IPS-NIHi11 (cell line): ENCODE measurements around the gene SLC6A1.

Experiments
- DNase-seq: peaks from one replicate; pipeline ENCODE4 v3.0.0; 2012; ENCODE audit warnings: mixed read lengths, low spot score

The SLC6A1 gene

DNA sequence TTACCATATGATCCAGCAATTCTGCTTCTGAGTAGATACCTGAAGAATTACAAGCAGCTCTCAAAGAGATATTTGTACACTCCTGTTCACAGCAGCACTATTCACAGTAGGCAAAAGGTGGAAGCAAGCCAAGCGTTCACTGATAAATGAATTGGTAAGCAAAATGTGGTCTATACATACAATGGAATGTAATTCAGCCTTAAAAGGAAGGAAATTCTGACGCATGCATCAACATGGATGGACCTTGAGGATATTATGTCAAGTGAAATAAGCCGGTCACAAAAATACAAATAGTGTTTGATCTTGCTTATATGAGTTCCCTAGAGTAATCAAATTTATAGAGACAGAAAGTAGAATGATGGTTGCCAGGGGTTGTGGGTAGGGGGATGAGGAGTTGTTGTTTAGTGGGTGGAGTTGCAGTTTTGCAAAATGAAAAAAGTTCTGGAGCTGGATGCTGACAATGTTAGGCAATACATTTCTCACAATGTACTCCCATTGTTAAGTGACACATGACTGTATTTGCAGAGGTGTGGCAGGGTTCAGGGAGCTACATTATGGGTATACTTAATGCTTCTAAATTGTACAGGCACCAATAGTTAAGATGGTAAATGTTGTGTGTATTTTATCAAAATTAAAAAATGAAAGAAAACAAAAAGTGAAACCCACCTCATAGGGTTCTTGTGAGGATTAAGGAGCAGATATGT, 26.7 kb downstream of the SLC6A1 start:
- no peak for DNase-seq

DNA sequence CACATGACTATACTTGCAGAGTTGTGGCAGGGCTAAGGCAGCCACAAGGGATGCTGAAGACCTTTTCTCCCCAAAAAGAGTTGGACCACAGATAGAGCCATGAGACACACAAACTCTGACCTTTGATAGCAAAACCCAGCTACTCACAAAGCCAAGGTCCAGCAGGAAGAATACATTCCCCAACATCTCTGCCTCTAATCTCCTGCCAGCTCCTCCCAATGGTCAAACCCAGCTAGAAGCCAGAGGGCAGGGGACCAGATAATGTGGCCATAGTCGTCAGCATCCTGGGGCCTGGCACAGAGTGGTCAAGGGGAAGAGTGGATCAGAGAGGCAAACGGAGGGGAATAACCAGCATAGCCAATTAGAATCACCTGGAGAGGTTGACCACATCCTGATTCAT, 28.2 kb downstream of the SLC6A1 start:
- DNase-seq = no peak

DNA sequence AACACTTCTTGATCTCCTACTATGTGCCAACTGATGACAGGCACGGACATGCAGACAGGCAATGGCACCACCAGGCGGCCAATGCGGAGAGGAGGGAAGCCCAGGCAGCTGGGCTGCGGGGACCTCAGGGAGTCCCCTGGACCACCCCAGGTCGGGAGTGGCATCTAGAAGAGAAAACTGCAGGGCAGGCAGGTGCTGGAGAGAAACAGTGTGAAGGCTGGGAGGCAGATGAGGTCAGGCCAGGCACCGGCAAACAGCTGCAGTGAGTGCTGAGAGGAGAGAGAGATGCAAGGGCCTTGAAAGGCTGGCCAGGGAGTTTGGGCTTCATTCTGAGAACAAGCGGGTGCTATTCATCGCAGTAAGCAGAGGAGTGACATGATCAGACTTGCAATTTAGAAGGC, 29.1 kb downstream of the SLC6A1 start:
- peak; percentile 47 for DNase-seq

DNA sequence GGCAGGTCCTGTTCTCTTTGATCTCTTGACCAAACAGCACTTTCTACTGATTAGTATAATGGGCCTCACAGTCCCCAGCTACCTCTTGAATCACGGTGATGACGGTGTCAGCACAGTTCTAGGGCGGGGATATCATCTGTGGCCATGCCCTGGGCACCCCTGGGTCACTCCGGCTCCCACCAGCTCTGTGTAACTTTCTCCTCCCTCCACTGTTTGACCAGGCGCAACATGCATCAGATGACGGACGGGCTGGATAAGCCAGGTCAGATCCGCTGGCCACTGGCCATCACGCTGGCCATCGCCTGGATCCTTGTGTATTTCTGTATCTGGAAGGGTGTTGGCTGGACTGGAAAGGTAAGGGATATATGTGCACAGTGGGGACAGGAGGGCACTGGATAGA, 29.6 kb downstream of the SLC6A1 start:
- no peak for DNase-seq

DNA sequence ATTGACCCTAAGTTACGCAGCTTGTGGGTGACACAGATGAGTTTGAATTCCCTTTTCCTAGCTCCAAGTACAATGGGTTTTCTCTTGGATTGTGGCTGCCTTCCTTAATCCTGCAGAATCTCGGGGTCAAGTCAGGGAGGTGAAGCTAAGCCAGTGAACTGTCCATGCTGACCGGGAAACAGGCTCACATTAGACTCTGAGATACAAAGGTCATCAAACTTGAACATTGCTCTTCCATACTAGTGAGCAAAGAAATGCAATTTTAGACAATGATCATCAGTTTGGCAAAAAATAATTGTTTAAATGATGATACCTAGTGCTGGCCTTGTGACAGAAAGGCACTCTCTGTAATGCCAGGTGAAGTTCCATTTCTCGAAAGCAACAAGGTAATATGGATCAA, 31.6 kb downstream of the SLC6A1 start:
- DNase-seq = no peak

DNA sequence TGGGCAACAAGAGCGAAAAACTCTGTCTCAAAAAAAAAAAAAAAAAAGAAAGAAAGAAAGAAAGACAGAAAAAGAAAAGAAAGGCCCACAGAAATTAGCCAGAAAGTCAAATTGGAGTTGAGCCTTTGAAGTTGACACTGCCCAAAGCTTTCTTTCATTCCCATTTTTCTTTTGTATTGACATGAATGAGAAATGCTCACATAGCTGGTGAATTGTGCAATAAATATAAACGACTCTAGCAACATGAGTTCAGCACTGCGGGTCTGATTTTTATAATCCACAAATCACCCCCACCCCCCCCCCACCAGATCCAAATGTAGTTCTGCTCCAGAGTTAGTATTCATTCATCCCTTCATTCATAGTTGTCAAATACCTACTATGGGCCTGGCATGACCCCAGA, 37.4 kb downstream of the SLC6A1 start:
- DNase-seq = no peak

DNA sequence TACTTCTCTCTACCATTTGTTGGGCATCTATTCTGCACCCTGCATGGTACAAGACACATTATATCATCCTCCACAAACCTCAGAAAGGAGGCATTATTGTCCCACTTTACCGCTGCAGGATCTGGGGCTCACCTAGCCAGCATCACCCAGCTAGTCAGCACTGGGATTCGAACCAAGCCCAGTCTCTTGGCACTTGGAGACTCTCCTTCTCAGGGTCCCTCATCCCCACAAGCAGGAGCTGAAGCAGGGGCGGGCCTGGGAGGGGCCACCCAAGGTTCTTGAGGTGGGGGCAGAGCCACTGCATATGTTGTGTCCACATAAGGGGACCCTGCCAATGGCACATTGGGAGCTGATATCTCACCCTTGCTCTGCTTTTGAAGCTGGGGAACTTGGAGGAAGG, 41.3 kb downstream of the SLC6A1 start:
- no peak for DNase-seq

DNA sequence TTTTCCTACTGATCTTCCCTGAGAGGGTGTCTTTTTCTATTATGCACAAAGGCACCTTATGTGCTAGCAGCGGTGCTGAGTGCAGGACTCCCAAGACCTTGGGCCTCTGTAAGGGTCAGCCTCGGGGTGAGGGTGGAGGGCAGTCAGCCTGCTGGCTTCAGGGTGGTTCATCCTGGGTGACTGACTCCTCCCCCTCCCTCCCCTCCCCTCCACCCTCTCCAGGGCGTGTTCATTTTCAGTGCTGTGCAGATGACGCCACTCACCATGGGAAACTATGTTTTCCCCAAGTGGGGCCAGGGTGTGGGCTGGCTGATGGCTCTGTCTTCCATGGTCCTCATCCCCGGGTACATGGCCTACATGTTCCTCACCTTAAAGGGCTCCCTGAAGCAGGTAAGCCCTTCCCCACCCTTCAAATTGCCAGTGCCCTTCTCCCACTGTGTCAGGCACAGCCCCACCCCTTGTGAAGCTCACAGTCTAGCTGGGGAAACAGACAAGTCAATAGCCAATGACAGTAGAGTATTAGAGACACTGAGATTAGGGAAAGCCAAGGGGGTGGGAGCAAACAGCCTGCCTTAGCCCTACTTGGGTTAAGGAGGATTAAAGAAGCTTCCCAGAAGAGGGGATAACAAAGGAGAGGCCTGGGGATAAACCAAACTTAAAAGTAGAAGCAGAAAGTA, 41.9 kb downstream of the SLC6A1 start:
- DNase-seq = no peak

DNA sequence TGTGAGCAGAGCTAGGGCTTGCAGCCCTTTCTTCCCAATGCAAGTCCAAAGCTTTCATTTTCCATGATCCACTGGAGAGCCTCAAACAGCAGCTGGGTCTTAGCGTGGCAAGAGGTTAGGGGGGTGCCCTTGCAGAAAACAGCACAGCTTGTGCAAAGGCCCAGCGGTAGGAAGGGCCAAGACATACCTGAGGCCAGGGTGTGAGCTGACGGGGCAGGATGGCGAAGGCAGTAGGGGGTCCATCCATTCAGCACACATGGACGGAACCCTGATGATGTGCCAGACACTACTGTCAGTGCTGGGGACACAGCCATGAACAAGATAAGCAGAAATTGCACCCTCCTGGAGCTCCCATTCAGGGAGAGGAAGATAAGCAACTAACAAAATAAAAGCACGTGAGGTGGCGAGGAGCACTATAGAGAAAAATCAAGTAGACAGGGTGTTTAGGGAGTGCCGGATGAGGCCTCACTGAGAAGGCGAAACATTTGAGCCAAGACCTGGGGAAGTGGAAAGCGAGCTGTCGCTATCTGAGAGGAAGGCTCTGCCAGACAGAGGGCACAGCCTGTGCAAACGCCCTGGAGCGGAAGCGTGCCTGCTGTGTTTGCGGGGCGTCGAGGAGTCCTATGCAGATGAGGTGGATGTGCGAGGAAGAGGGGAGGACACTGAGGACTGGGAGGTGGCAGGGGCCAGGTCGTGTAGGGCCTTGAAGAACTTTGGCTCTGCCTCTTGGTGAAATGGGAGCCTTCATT, 43.4 kb downstream of the SLC6A1 start:
- no peak for DNase-seq

DNA sequence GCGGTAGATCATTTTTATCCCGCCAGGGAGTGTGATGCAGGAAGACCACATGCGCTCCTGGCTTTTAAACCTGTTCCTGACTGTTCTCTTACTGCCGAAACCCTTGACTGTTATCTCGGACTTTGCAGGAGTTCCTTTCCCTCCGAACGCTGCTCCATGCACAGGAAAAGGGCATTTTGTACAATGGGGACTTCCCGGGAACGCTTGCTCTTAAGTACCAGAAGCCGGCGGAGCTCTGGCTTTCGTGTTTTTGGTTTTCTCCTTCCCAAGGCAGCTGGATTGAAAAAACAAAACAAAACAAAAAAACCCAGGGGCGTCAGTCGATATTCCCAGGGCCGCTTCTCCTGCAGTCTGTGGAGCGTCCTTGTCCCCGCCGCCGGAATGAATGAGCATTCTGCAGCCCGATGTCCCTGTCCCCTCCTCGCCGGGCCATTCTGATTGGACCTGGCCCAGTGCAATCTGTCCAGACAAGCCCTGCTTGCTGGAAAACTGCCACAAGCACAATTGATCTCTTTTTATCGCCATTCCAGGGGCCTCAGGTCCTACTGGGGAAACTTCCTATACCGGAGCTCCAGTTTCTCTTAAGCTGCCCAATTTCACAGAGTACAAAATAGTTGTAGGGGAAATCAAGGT, 44.8 kb downstream of the SLC6A1 start:
- DNase-seq = no peak

DNA sequence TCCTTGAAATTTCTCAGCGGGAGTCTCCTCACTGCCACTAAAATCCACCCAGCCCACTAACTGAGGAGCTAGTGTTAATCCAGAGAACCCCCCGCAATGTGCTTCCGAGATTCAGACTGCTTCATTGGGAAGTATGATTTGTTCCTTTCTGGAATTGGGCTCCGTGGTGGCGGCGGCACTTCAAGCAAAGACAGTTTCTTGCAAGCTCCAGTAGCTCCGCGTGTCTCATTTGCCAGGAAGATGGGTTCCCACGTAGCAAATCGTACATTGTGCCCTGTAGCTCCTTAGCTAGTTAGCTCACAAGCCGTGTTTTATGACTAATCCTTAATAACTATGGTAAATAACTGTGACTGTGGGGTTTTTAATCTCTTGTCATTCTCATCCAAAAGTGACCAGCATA, 45.4 kb downstream of the SLC6A1 start:
- no peak for DNase-seq

DNA sequence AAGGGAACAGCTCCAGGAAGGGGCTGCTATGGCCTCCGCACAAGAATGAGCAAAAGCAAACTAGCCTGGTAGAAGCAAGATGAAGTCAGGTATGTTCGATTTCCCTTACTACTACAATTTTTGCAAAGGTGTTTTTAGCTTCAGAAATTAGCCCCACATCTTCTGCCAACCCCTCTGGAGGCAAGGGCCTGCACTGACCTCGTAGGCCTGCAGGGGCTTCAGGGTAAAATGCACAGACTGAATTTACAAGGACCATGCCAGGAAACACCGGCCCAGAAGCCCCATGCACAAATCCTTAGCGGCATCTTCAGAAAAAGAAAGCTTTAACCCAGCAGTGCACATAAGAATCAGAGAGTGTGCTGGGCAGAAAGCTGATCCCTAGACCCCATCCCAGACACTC, 53.0 kb downstream of the SLC6A1 start:
- no peak for DNase-seq

DNA sequence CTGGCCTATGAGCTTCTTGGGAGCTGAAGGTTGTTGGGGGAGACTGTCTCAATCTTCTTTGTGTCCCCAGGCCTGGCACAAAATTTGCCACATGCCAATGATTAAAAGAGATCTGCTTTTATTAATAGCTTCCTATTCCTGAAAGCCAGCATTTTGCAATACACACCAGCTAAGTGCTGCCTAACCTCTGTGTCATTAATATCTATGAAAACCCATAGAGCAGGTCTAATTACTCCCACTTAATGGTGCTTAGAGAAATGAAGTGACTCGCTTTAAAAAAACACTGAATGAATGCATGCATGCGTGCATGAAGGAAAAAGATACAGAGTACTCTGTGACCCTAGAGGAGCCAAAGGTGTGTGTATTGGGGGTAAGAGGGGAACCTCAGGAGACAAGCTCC, 55.0 kb downstream of the SLC6A1 start:
- no peak for DNase-seq

DNA sequence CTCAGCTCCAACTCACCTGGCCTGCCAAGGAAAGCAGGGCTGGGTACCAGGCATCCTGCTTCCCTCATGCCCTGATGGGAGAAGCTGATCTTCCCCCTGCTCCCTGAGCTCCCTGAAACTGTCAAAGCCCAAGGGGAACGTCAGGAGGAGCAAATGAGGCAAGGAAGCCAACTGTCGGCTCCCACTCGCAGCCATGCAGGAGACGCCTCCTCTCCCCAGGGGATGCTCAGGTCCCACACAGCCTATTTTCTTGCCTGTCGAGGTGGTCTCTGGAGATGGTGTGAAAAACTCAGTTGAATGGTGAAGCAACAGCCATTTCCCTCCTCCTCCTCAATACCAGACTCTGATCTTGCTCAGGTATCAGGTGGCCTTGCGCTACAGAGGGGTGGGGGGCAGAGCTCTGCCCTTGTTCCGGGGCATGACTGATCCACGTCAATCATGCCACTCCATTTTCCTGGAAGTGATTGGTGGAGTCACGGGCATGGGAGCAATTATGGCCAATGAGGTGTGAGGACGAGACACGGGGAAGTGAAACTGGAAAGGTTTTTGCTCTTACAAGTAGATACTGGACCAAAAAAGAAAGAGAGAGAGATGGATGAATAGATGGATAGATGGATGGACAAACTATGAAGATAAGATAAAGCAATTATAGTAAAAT, 58.2 kb downstream of the SLC6A1 start:
- DNase-seq = no peak

DNA sequence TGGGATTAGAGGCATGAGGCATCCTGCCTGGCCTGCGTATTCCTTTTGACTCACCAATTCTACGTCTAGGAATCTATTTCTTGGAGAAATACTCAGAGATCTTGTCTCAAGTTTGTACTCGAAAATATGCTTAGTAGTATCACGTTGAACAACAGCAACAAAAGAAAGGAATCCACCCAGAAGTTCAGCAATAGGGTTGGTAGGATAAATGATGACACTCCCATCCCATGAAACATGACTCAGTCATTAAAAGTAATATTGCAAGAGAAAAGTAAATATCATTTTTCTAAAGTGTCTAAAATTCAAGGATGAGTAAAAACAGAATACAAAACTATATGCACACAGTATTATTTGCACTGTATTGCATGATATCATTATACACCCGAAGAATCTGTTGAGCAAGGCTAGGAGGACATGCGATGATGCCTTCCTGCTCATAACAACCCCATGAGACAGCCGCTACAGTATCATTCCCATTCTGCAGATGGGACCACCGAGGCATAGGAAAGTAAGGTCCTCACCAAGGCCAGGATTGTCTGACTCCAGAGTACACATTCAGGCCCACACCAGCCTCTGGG, 61.5 kb downstream of the SLC6A1 start:
- no peak for DNase-seq

DNA sequence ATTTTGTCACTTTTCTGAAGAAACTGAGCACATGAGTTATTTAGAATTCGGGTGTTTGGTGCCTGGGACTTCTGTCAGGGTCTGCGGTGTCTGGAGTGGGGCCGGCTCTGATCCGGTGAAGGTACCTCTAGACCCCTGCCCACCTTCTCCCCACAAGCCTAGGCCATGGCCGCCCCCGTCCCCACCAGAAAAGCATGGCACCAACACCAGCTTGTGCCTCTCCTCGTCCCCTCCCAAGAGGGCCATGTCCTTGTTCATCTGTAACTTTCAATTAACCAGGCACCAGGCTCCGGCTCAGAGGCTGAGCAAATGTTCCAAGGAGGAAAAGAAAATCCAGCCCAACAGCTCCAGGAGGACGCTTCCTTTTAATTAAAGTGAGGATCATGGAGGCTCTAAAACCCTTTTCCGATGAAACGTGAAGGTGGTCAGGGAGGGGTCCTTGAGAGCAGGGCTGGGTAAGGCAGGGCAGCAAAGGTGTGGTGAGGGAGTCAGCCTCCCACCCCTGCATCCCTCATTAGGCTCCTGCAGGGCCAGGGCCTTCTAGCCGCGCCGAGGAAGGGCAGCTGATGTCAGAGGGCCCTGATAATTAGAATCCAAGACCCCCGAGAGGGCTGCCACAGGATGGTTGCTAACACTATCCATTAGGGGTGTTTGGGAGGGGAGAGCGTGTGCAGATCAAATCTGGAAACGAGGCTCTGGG, 62.3 kb downstream of the SLC6A1 start:
- no peak for DNase-seq

DNA sequence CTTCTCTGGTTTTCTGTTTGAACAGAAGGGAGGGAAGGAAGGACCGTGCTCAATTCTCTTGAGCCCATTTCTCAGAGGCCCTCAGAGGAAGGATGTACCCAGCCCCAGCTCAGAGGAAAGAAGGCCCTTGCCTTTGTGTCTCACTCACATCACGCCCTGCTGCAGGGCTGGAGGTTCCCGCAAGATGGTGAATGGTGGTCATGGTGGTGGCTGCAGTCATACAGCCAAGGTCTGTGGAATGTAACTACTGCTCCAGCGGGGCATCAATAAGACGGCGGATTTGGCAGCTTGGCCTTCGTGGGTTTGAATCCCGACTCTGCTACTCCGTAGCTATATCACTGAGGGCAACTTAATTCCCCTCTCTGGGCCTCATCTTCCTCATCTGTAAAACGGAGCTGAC, 62.9 kb downstream of the SLC6A1 start:
- DNase-seq = no peak

DNA sequence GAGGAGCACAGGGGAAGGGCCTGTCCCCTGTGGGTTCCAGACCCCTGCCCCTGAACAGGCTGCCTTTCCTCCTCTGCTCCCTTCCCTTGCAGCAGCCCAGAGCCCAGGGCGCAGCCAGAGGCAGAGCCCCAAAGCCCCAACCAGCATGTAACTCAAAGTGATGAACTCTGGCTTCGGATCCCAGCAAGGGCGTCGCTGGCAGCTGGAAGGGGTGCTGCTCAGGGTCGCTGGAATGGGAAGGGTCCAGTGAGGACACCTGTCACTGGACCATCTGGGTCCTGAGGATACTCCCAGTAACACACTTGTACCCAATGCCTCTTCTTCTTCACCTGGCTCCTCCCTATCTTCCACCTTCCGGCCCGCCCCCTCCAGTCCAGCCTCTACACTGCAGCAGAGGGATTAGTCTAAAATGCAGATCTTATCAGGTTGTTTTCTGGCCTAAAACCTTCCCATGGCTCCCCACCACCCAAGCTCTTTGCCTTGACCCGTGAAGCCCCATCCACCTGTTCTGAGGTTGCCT, 64.0 kb downstream of the SLC6A1 start:
- no peak for DNase-seq

DNA sequence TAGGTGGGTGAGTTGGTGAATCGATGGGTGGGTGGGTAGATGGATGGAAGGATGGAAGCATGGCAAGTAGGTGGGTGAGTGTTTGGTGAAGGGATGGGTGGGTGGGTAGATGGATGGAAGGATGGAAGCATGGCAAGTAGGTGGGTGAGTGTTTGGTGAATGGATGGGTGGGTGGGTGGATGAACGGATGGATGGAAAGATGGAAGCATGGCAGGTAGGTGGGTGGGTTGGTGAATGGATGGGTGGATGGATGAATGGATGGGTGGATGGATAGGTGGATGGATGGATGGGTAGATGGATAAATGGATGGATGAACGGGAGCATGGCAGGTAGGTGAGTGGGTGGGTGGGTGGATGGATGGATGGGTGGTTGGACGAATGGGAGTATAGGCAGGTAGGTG, 65.1 kb downstream of the SLC6A1 start:
- DNase-seq = no peak

DNA sequence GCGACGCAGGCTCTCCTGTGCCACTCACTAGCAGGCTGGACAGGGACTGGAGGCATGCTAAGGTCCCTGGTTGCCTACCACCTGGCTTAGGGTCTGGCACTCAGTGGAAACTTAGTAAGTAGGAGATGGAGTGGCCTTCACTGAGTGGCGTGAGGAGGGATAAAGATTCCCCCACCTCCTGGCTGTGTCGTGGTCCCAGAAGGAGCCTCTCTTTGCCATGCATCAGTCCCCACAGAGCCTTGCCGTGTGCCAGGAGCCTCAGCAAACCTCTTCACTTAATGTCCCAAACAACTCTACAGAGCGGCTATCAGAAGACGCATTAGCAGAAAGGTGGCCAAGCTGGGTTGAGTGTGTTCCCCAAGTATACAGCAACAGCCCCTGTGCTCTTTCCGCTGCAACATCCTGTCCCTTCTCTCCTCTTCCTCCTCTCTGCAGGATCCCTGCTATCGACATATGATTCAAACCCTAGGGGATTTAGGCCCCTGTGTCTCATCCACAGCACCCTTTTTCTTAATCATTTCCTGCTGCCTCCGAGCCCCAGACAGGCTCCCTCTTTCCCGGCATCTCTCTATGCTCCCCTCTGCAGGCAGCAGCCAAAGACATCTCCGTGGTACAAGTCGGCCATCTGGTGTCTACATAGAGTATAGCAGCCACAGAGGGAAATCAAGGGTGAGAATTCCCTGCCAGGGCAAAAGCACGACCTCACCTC, 66.7 kb downstream of the SLC6A1 start:
- DNase-seq = peak; percentile 76

DNA sequence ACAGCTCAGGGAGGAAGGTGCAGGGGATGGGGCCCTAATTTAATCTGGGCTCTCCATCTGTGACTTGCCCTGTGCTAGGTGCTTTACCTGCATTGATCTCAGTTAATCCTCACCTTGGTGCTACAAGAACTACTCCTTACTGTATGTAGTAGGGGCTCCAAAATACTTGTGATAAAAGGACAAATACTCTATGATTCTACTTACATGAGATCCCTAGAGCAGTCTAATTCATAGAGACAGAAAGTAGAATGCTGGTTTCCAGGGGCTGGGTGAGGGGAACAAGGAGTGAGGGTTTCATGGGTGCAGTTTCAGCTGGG, 67.2 kb downstream of the SLC6A1 start:
- no peak for DNase-seq
